Measurements from ENCODE around the gene CLIC5. TPM values are rescaled to one million over a fixed set of nuclear protein-coding genes. Genes with fewer than 3 reads are reported as not detected.

The CLIC5 gene
- total RNA-seq, 1 donor from 2014 or later, result 7.6 TPM

DNA sequence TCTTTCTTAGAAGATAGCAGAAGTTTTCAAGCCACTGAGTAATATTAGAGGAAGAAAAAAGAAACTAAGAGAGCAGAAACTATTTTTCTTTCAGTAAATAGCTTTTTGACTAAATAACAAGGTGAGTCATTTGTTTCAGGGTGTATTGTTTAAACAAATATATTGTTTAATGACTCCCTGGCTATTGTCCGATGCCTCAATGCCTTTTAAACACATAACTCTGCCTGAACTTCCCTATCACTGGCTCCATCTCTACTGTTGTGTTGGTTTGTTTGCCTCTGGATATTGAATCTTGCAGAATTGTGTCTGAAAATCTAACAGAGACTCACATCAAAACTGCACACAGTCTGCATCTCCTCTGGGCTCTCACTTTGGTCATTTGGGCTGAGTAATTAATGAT is 19.6 kb upstream of the CLIC5 start:
- Histone ChIP-seq H3K9me3 (no peaks in the 10 kb centered on the region), H3K36me3 (no peaks in the 10 kb centered on the region), H3K4me3 (no peak overlapping the region), H3K4me1 (no peaks in the 10 kb centered on the region), H3K27me3 (no peaks in the 10 kb centered on the region), H3K27ac (no peak overlapping the region)
- TF ChIP-seq, protein P1, sequence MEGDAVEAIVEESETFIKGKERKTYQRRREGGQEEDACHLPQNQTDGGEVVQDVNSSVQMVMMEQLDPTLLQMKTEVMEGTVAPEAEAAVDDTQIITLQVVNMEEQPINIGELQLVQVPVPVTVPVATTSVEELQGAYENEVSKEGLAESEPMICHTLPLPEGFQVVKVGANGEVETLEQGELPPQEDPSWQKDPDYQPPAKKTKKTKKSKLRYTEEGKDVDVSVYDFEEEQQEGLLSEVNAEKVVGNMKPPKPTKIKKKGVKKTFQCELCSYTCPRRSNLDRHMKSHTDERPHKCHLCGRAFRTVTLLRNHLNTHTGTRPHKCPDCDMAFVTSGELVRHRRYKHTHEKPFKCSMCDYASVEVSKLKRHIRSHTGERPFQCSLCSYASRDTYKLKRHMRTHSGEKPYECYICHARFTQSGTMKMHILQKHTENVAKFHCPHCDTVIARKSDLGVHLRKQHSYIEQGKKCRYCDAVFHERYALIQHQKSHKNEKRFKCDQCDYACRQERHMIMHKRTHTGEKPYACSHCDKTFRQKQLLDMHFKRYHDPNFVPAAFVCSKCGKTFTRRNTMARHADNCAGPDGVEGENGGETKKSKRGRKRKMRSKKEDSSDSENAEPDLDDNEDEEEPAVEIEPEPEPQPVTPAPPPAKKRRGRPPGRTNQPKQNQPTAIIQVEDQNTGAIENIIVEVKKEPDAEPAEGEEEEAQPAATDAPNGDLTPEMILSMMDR (IDR thresholded peaks at IDR 0.05), result no peak
- no peak for DNase-seq (ENCODE audit: low spot score in 2 of 2)
- intact Hi-C loops (cut with DNase I), result no loop called here

DNA sequence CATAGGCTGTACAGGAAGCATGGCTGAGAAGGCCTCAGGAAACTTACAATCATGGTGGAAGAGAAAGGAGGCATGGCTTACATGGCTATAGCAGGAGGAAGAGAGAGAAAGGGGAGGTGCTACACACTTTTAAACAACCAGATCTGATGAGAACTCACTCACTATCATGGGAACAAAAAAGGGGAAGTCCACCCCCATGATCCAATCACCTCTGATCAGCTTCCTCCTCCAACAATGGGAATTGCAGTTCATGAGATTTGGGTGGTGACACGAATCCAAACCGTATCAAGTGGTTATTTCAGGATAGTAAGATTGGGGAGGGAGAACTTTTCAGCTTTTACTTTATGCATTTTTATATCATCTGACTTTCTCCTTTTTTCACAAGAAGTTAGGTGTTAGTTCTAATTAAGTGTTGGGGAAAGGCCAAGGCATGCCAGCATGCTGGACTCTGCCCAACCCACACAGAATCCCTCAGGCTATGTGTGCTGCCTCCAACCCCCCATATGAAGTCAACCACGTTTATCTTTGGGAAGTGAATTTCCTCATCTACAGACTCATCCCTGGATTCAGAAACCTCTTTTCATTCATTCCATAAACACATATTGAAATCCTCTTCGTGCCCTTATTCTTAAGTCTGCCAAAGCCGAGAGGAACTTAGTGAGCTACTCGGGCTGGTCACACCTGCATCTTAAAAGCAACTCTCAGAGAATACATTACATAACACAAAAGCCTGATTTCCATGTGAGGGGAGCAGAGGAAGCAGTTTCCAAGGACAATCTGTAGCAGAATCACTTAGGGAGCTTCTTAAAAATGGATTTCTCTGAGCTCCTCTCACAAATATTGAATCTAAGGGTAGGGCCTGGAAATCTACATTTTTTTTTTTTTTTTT is 16.7 kb upstream of the CLIC5 start:
- Histone ChIP-seq H3K36me3 (no peaks in the 10 kb centered on the region), H3K4me1 (no peaks in the 10 kb centered on the region), H3K4me3 (no peak overlapping the region), H3K27ac (no peak overlapping the region), H3K27me3 (no peaks in the 10 kb centered on the region), H3K9me3 (no peaks in the 10 kb centered on the region)
- DNase-seq (ENCODE audit: low spot score in 2 of 2), result no peak
- TF ChIP-seq, protein P1 (IDR thresholded peaks at IDR 0.05), result no peak
- intact Hi-C loops (cut with DNase I), result no loop called here

DNA sequence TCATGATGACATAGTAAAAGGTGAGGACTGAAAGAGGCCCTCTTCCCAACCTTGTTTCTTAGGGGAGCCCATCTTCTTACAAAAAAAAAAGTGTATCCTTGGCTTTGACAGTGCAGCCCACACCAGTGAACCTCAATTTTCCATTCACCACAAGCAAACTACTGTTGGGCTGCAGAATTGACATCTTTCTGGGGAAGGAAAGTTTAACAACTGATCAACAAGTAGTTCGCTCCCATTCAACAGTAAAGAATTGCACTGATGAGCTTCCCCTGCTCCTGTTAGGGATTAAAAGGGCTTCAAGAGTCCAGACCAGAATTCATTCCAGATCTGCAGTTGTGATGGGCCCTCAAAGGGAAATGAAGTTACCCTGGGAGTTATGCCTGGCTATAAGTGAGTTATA is 13.9 kb upstream of the CLIC5 start:
- DNase-seq (ENCODE audit: low spot score in 2 of 2), result no peak
- Histone ChIP-seq H3K36me3 (no peaks in the 10 kb centered on the region), H3K4me1 (no peaks in the 10 kb centered on the region), H3K27me3 (no peaks in the 10 kb centered on the region), H3K27ac (no peak overlapping the region), H3K4me3 (no peak overlapping the region), H3K9me3 (no peaks in the 10 kb centered on the region)
- TF ChIP-seq, protein P1 (IDR thresholded peaks at IDR 0.05), result no peak
- intact Hi-C loops (cut with DNase I), result no loop called here

DNA sequence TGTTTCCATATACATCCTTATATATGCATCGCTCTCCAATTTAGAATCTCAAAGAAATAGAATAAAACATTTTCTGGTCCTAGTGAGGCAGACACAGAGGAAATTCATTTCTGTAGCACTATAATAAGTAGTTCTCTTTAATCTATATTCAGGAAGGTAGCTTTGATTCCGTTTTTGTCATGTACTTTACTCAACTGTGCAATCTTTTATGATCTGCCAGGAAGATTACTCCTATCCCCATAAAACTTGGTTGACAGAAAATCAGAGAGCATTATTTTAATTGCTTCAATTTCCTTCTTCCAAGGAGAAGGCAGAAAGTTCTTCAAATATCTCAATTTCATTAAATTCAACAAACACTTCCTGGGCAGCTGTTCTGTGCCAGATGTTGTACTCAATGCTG is 10.6 kb upstream of the CLIC5 start:
- TF ChIP-seq, protein P1 (IDR thresholded peaks at IDR 0.05), result no peak
- intact Hi-C loops (cut with DNase I), result no loop called here
- no peaks in the 10 kb centered on the region for H3K4me1 ChIP-seq
- H3K27me3 ChIP-seq, result no peaks in the 10 kb centered on the region
- DNase-seq (ENCODE audit: low spot score in 2 of 2), result no peak
- no peaks in the 10 kb centered on the region for H3K9me3 ChIP-seq
- no peak overlapping the region for H3K27ac ChIP-seq
- H3K36me3 ChIP-seq, result no peaks in the 10 kb centered on the region
- no peak overlapping the region for H3K4me3 ChIP-seq

DNA sequence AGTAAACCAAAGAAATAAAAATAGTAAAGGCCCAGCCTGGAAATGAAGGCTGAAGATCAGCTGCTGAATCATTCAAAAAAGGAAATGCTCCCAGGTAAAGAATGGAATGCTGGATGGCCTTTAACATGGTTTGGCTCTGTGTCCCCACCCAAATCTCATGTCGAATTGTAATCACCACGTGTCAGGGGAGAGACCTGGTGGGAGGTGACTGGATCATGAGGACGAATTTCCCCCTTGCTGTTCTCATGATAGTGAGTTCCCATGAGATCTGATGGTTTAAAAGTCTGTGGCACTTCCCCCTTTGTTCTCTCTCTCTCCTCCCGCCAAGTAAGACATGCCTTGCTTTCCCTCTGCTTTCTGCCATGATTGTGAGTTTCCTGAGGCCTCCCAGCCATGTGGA is 9.9 kb upstream of the CLIC5 start:
- Histone ChIP-seq H3K27me3 (no peaks in the 10 kb centered on the region), H3K36me3 (no peaks in the 10 kb centered on the region), H3K27ac (no peak overlapping the region), H3K9me3 (no peaks in the 10 kb centered on the region), H3K4me3 (no peak overlapping the region), H3K4me1 (no peaks in the 10 kb centered on the region)
- intact Hi-C loops (cut with DNase I), result no loop called here
- TF ChIP-seq, protein P1 (IDR thresholded peaks at IDR 0.05), result no peak
- DNase-seq (ENCODE audit: low spot score in 2 of 2), result no peak

All from ascending aorta (tissue), 2 donors.